ENCODE data around the gene ZNF799.
"Not testable (repeated sequence)": the region's sequence is repeated elsewhere in the genome, so short reads cannot be mapped to it uniquely, and the experiment has no call there.

ZNF799 gene

GRCh38 chr19:12400633-12401502, at the start of gene ZNF799:
TSS of gene ZNF799 (minus strand) at chr19:12401271. CDS start at chr19:12401070, 201 bp downstream.
- peak; percentile 95 for DNase-seq (ENCODE audit: low spot score)

DNA sequence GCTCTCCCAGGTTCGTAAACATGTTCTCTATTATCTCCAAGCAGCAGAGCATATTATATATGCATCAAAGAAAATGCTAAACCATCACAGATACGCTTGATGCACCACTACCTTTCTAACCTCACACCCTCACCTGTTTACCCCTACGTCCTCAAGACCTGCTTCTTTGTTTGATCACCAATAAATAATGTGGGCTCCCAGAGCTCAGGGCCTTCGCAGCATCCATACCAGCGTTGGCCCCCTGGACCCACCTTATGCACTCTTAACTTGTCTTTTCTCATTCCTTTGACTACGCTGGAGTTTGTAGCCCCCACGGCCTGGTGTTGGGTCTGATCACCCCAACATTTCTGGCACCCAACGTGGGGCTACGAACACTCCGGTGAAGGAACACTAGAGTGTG, 49.8 kb upstream of the ZNF799 start:
- no peak for DNase-seq (ENCODE audit: low spot score)

GRCh38 chr19:12448808-12449207, 47.7 kb upstream of the ZNF799 start:
- DNase-seq (ENCODE audit: low spot score), result no peak

GRCh38 chr19:12440541-12441316, 39.7 kb upstream of the ZNF799 start, which contains the start of gene ZNF443:
TSS of gene ZNF443 (minus strand) at chr19:12441021. CDS start at chr19:12440914, 107 bp downstream.
- peak; percentile 98 for DNase-seq (ENCODE audit: low spot score)

DNA sequence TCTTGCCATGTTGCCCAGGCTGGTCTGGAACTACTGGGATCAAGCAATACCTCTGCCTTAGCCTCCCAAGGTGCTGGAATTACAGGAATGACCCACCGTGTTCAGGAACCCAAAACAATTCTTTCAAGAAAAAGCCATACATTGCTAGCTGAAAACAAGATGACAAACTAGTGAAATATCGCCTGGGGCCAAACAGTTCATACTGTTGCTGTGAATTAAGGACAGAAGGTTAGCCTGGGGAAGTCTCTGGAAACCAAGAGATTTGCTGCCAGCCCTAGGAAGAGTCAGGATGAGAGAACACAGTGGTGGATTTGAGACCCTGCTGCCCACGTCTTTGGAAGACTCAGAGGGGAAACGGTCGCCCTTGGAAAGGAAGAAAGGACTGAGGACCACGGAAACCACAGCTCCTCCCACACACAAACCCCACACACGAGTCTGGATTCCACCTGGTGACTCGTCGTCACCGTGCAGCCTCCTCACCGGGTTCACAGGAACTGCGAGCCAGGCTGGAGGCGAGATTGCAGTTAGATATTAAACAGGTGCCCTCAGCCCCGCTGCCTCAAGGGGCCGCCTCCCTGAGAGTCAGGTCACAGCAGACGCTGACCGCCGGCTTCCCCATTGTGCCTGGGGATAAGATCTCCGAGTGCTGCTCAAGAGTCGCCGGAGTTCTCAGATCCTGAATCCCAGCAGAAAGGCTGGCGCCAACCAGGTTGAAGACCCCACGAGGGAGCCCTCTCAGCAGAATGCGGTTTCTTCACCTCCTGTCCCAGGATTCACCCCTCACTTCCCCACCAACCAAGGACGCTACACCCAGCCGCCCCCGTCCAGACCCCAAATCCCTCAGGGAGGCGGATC, 38.8 kb upstream of the ZNF799 start:
- not testable (repeated sequence) for DNase-seq (ENCODE audit: low spot score)

DNA sequence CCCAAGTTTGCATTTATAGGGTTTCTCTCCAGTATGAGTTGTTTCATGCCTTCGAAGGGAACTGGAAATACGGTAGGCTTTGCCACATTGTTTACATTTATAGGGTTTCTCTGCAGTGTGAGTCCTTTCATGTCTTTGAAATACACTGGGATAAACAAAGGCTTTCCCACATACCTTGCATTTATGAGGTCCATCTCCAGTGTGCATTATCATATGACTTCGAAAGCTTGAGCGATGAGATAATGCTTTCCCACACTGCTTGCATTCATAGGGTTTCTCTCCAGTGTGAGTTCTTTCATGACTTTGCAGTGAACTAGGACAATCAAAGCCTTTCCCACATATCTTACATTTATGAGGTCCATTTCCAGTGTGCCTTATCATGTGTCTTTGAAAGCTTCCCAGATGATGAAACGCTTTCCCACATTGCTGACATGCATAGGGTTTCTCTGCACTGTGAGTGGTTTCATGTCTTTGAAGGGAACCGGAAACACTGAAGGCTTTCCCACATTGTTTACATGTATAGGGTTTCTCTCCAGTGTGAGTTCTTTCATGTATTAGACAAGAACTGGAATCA, 29.7 kb upstream of the ZNF799 start:
- not testable (repeated sequence) for DNase-seq (ENCODE audit: low spot score)

DNA sequence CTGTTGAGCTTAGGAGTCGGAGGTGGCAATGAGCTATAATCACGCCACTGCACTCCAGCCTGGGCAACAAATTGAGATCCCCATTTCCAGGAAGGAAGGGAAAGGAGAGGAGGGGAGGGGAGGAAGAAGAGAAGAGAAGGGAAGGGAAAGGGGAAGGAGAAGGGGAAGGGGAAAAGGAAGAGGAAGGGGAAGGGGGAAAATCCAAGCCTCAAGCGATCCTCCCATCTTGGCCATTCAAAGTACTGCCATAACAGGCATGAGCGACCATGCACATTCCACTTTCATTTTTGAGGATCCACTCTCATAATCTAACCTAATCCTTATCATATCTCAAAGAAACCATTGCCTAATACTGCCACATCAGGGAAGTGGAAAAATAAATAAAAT, 24.8 kb upstream of the ZNF799 start:
- no peak for DNase-seq (ENCODE audit: low spot score)

- DNase-seq (ENCODE audit: low spot score), result no peak
These were observed 24.3 kb upstream of the ZNF799 start for GRCh38 chr19:12425236-12425887.

DNA sequence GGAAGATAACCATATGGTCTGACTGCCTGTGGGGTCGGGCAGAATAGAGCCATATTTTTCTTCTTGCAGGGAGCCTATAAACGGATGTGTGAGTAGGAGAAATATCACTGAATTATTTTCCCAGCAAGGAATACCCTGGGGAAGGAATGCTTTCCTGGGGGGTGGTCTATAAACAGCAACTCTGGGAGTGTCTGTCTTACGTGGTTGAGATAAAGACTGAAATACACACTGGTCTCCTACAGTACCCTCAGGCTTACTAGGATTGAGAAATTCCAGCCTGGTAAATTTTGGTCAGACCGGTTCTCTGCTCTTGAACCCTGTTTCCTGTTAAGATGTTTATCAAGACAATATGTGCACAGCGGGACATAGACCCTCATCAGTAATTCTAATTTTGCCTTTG, 16.2 kb upstream of the ZNF799 start:
- DNase-seq (ENCODE audit: low spot score), result not testable (repeated sequence)

DNA sequence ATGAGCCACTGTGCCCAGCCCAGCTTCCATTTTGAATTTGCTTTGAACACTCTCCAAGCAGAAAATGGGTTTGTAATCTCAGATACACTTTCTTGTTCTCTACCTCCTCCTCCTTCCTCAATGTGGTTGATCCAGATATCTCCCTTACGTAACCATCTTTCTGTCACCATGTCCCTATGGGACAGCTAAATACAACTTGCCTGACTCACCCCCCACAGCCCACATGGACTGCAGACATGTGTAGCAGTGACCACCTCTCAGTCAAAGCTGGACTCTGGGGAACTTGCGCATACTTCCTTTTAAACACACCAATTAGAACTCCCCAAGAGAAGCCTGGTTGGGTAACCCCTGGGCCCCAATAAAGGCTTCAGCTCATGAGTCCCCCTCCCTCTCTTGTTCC, 10.8 kb upstream of the ZNF799 start:
- no peak for DNase-seq (ENCODE audit: low spot score)

GRCh38 chr19:12399901-12400632, 1.0 kb downstream of the ZNF799 start:
- not testable (repeated sequence) for DNase-seq (ENCODE audit: low spot score)

DNA sequence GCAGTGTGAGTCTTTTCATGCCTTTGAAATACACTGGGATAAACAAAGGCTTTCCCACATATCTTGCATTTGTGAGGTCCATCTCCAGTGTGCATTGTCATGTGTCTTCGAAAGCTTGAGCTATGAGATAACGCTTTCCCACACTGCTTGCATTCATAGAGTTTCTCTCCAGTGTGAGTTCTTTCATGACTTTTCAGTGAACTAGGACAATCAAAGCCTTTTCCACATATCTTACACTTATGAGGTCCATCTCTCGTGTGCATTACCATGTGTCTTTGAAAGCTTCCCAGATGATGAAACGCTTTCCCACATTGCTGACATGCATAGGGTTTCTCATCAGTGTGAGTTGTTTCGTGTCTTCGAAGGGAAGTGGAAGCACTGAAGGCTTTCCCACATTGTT, 9.9 kb downstream of the ZNF799 start:
- DNase-seq (ENCODE audit: low spot score), result not testable (repeated sequence)

DNA sequence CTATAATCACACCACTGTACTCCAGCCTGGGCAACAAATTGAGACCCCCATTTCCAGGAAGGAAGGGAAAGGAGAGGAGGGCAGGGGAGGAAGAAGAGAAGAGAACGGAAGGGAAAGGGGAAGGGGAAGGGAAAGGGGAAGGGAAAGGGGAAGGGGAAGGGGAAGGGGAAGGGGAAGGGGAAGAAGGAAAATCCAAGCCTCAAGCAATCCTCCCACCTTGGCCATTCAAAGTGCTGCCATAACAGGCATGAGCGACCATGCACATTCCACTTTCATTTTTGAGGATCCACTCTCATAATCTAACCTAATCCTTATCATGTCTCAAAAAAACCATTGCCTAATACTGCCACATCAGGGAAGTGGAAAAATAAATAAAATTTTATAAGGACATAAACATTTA, 14.7 kb downstream of the ZNF799 start:
- not testable (repeated sequence) for DNase-seq (ENCODE audit: low spot score)

DNA sequence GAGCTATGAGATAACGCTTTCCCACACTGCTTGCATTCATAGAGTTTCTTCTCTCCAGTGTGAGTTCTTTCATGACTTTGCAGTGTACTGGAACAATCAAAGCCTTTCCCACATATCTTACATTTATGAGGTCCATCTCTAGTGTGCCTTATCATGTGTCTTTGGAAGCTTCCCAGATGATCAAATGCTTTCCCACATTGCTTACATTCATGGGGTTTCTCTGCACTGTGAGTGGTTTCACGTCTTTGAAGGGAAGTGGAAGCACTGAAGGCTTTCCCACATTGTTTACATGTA, 20.7 kb downstream of the ZNF799 start:
- no peak for DNase-seq (ENCODE audit: low spot score)

GRCh38 chr19:12379732-12380443, 21.2 kb downstream of the ZNF799 start:
- DNase-seq (ENCODE audit: low spot score), result no peak

DNA sequence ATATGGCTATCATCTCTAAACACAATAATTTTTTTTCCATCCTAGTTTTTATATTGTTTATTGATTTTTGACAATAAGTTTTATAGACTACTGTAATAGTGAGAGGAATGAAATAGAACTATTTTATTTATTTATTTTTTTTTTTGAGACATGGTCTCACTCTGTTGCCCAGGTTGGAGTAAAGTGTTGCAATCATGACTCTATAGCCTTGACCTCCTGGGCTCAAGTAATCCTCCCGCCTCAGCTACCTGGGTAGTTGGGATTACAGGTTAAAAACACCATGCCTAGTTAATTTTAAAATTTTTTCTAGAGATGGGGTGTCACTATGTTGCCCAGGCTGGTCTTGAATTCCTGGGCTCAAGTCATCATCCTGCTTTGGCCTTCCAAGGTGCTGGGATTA, 27.0 kb downstream of the ZNF799 start:
- no peak for DNase-seq (ENCODE audit: low spot score)

DNA sequence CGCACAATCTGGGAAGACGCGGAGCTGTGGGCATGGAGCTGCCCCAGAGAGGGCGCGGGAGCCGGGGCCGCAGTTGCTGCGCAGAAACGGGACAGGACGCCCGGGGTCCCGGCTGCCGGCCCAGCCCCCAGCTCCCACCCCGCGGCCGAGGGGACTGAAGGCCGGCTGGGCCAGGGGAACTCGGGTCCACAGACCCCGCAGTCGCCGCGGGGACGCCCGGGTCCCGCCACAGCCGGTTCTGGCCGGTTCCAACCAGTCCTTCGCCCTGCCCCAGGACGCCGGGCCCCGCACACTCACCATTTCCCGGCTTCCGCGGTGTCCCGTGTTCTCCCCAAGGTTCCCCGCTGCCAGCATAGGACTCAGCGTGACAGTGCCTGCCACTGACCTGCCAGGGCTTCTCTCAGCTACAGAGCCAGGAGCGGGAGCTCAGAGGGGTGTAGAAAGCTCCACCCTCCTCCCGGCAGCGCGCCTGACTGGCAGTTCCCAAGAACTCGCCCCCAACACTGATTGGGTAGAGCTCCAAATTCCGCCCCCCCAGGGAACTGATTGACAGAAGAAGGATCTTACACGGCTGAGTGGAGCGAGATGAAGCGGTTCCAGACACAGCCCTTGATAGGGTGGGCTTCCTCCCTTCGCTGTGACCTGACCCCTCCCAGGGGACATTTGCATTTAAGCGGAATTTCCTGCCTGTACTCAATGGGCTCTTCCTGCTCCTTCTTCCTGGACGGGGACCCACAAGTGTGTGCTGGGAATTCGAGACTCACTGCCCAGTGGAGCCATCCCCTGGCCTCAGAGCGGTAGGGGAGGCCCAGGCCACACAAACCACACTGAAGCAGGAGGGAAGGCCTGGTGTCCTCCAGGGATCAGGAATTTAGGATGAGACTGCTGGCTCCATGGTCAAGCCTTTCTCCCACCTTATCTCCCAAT, 35.6 kb downstream of the ZNF799 start, which contains the start of gene ZNF442:
Gene ZNF442 (minus strand): TSS at position 448 of the 927 bp plus-strand sequence. CDS start 2,052 bp downstream, outside the sequence.
- DNase-seq (ENCODE audit: low spot score), result peak; percentile 97

GRCh38 chr19:12364391-12365235, 36.5 kb downstream of the ZNF799 start:
- DNase-seq (ENCODE audit: low spot score), result peak; percentile 6
